Parathyroid adenoma (tissue), 2 donors: ENCODE measurements around the gene C11orf52.

ENCODE experiments used
- H2AFZ ChIP-seq: fragments of 300-600 bp; sonication (generic); one replicate; pipeline ENCODE4 v1.7.0; 2017; ENCODE audit warnings: antibody characterized with exemption, mild to moderate bottlenecking
- H3K27ac ChIP-seq: fragments of 300-600 bp; sonication (generic); one replicate; pipeline ENCODE4 v1.7.0; 2017
- H3K27me3 ChIP-seq: fragments of 300-600 bp; sonication (generic); one replicate; pipeline ENCODE4 v1.7.0; 2017; ENCODE audit warnings: low read length; ENCODE audit not compliant: control insufficient read depth, insufficient read depth
- H3K36me3 ChIP-seq: fragments of 300-600 bp; sonication (generic); one replicate; pipeline ENCODE4 v1.7.0; 2017; ENCODE audit warnings: low read length; ENCODE audit not compliant: control insufficient read depth, insufficient read depth
- H3K4me1 ChIP-seq: fragments of 300-600 bp; sonication (generic); one replicate; pipeline ENCODE4 v1.7.0; 2017; ENCODE audit warnings: control low read depth
- H3K4me2 ChIP-seq: fragments of 300-600 bp; sonication (generic); one replicate; pipeline ENCODE4 v1.7.0; 2017; ENCODE audit warnings: low read length
- H3K4me3 ChIP-seq: fragments of 300-600 bp; sonication (generic); one replicate; pipeline ENCODE4 v1.7.0; 2017; ENCODE audit warnings: low read depth, low read length
- H3K79me2 ChIP-seq: fragments of 300-600 bp; sonication (generic); one replicate; pipeline ENCODE4 v1.7.0; 2017; ENCODE audit warnings: control low read depth
- H3K9ac ChIP-seq: fragments of 300-600 bp; sonication (generic); one replicate; pipeline ENCODE4 v1.7.0; 2017; ENCODE audit warnings: mild to moderate bottlenecking
- H3K9me3 ChIP-seq: fragments of 300-600 bp; sonication (generic); one replicate; pipeline ENCODE4 v1.7.0; 2017; ENCODE audit warnings: low read length; ENCODE audit not compliant: control insufficient read depth
- TF ChIP-seq, protein P1 (sequence below): fragments of 300-600 bp; sonication (generic); IDR thresholded peaks from one replicate; pipeline ENCODE4 v1.7.0; 2017; ENCODE audit warnings: antibody characterized with exemption, mild to moderate bottlenecking
- donor health status: primary hyperparathyroidism.

C11orf52 gene

GRCh38 chr11:111916768-111917167, 1.9 kb upstream of the C11orf52 start:
- no peak overlapping the region for H3K27ac ChIP-seq
- no peak overlapping the region for H2AFZ ChIP-seq
- peaks cover 4% of the 10 kb centered on the region for H3K4me1 ChIP-seq

DNA sequence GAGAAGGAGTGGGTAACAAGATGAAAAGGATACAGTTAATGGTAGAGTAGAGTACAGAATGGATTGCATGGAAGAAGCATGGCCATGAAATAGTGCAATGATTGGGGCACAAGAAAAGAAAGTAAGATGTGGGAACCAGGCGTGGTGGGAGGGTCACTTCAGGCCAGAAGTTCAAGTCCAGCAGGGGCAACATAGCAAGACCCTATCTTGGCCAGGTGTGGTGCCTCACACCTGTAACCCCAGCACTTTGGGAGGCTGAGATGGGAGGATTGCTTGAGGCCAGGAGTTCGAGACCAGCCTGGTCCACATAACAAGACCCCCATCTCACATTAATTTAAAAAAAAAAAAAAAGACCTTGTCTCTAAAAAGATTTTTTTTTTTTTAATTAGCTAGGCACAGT, 1.4 kb upstream of the C11orf52 start:
- no peaks in the 10 kb centered on the region for H3K4me1 ChIP-seq
- H2AFZ ChIP-seq: no peak overlapping the region
- no peak overlapping the region for H3K27ac ChIP-seq
- no peaks in the 10 kb centered on the region for H3K27me3 ChIP-seq
- H3K9me3 ChIP-seq: no peaks in the 10 kb centered on the region
- H3K9ac ChIP-seq: no peak overlapping the region
- H3K4me3 ChIP-seq: no peak overlapping the region
- TF ChIP-seq, protein P1, sequence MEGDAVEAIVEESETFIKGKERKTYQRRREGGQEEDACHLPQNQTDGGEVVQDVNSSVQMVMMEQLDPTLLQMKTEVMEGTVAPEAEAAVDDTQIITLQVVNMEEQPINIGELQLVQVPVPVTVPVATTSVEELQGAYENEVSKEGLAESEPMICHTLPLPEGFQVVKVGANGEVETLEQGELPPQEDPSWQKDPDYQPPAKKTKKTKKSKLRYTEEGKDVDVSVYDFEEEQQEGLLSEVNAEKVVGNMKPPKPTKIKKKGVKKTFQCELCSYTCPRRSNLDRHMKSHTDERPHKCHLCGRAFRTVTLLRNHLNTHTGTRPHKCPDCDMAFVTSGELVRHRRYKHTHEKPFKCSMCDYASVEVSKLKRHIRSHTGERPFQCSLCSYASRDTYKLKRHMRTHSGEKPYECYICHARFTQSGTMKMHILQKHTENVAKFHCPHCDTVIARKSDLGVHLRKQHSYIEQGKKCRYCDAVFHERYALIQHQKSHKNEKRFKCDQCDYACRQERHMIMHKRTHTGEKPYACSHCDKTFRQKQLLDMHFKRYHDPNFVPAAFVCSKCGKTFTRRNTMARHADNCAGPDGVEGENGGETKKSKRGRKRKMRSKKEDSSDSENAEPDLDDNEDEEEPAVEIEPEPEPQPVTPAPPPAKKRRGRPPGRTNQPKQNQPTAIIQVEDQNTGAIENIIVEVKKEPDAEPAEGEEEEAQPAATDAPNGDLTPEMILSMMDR: no peak
- H3K4me2 ChIP-seq: no peak overlapping the region
- H3K79me2 ChIP-seq: no peaks in the 10 kb centered on the region
- no peaks in the 10 kb centered on the region for H3K36me3 ChIP-seq

More at GRCh38 chr11:111916768-111917167, 1.9 kb upstream of the C11orf52 start:
- H3K4me3 ChIP-seq: no peak overlapping the region
- no peaks in the 10 kb centered on the region for H3K79me2 ChIP-seq
- no peak overlapping the region for H3K4me2 ChIP-seq
- H3K27me3 ChIP-seq: no peaks in the 10 kb centered on the region
- no peaks in the 10 kb centered on the region for H3K36me3 ChIP-seq
- no peak overlapping the region for H3K9ac ChIP-seq
- TF ChIP-seq, protein P1: no peak
- no peaks in the 10 kb centered on the region for H3K9me3 ChIP-seq

- Histone ChIP-seq H3K27me3 (no peaks in the 10 kb centered on the region), H3K9ac (no peak overlapping the region), H3K79me2 (no peaks in the 10 kb centered on the region), H3K4me1 (no peaks in the 10 kb centered on the region), H3K36me3 (no peaks in the 10 kb centered on the region), H3K27ac (peak overlapping the region; percentile 83), H2AFZ (no peak overlapping the region), H3K4me3 (no peak overlapping the region), H3K9me3 (no peaks in the 10 kb centered on the region), H3K4me2 (no peak overlapping the region)
- TF ChIP-seq, protein P1: no peak
These were observed 925 bp upstream of the C11orf52 start for GRCh38 chr11:111917788-111918187.

DNA sequence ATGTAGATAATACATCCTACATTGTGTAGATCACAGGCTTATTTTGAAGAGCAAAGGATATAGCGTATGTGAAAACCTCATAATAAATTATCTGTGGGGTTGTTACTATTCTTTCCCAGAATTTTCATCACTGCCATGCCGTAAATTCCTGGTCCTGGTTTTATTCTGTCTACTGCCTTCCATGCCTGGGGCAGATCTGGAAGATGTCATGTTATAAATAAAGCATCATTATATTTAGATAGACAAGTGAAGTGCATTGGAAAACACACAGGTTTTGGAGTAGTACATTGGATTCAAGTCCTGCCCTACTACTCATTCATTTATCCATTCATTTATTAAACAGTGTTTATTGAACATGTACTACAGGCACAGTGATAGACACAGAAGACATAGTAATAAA, 2.2 kb downstream of the C11orf52 start:
- Histone ChIP-seq H3K36me3 (no peaks in the 10 kb centered on the region), H3K4me3 (no peak overlapping the region), H3K4me2 (no peak overlapping the region), H3K27ac (no peak overlapping the region), H2AFZ (no peak overlapping the region), H3K4me1 (no peaks in the 10 kb centered on the region), H3K9me3 (no peaks in the 10 kb centered on the region), H3K9ac (no peak overlapping the region), H3K27me3 (no peaks in the 10 kb centered on the region), H3K79me2 (no peaks in the 10 kb centered on the region)
- TF ChIP-seq, protein P1: no peak

DNA sequence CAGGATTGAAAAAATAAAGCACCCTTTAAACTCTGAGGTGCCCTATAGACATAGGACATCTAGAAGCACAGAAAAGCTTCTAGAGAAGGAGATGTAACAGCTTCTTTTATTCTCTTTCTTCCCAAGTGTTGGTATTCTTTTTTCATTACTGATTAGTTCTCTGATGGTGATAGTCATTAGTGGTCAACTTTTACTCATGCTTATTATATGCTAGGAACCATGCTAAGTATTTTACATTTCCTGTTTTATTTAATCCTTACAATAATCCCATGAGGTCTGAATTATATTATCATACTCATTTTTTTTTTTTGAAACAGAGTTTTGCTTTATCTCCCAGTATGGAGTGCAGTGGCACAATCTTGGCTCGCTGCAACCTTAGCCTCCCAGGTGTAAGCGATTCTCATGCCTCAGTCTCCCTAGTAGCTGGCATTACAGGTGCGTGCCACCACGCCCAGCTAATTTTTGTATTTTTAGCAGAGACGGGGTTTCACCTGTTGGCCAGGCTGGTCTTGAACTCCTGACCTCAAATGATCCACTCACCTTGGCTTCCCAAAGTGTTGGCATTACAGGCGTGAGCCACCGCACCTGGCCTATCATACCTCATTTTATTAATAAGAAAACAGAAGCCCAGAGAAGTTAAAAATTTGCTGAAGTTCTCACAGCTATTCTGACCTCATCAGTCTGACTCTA, 3.0 kb downstream of the C11orf52 start:
- Histone ChIP-seq H3K4me3 (no peak overlapping the region), H3K9me3 (no peaks in the 10 kb centered on the region), H3K9ac (no peak overlapping the region), H3K36me3 (no peaks in the 10 kb centered on the region), H3K79me2 (no peaks in the 10 kb centered on the region), H3K4me2 (no peak overlapping the region), H3K27ac (no peak overlapping the region), H2AFZ (no peak overlapping the region), H3K4me1 (no peaks in the 10 kb centered on the region), H3K27me3 (no peaks in the 10 kb centered on the region)
- TF ChIP-seq, protein P1: no peak
